GM21381 (cell line): ENCODE results near the gene BTBD19.

ENCODE experiments used
- ATAC-seq: cut with Tn5 transposase; IDR thresholded peaks from one replicate; pipeline ENCODE4 v1.9.1; 2021; ENCODE audit warnings: mild to moderate bottlenecking, moderate library complexity; ENCODE audit not compliant: unreplicated experiment

The BTBD19 gene

GRCh38 chr1:44853201-44853600 is 44.9 kb downstream of the BTBD19 start:
- no peak for ATAC-seq

GRCh38 chr1:44854970-44855369 is 46.6 kb downstream of the BTBD19 start:
- no peak for ATAC-seq

- ATAC-seq: no peak
Observed at GRCh38 chr1:44855742-44856141, 47.4 kb downstream of the BTBD19 start.

GRCh38 chr1:44857446-44857845 is 49.1 kb downstream of the BTBD19 start:
- ATAC-seq: no peak

GRCh38 chr1:44860331-44860730 is 52.0 kb downstream of the BTBD19 start:
- no peak for ATAC-seq

GRCh38 chr1:44860891-44861425 is 52.6 kb downstream of the BTBD19 start:
- ATAC-seq: no peak

GRCh38 chr1:44862829-44863401 is 54.6 kb downstream of the BTBD19 start:
- ATAC-seq: no peak
